ENCODE results near the gene NID1.
"Not testable (repeated sequence)": the region's sequence is repeated elsewhere in the genome, so short reads cannot be mapped to it uniquely, and the experiment has no call there.

Gene NID1

GRCh38 chr1:236024641-236025040, 40.2 kb downstream of the NID1 start:
- no peak for DNase-seq

- DNase-seq: no peak
Measured at GRCh38 chr1:236023926-236024565, 40.8 kb downstream of the NID1 start.

- no peak for DNase-seq
Measured at GRCh38 chr1:236021424-236022135, 43.3 kb downstream of the NID1 start.

- DNase-seq: no peak
Measured at GRCh38 chr1:236020359-236021219, 44.3 kb downstream of the NID1 start.

GRCh38 chr1:236018885-236019453, 45.9 kb downstream of the NID1 start:
- DNase-seq: no peak

- DNase-seq: no peak
Measured at GRCh38 chr1:236016782-236017400, 48.0 kb downstream of the NID1 start.

- DNase-seq: no peak
Measured at GRCh38 chr1:236016083-236016482, 48.8 kb downstream of the NID1 start.

GRCh38 chr1:236015539-236015938, 49.4 kb downstream of the NID1 start:
- DNase-seq: no peak

- DNase-seq: no peak
Measured at GRCh38 chr1:236013330-236013729, 51.6 kb downstream of the NID1 start.

GRCh38 chr1:236011641-236012040, 53.2 kb downstream of the NID1 start:
- no peak for DNase-seq

GRCh38 chr1:236010443-236010842, 54.4 kb downstream of the NID1 start:
- no peak for DNase-seq

- DNase-seq: no peak
Measured at GRCh38 chr1:236009857-236010256, 55.0 kb downstream of the NID1 start.

- no peak for DNase-seq
Measured at GRCh38 chr1:236009191-236009590, 55.7 kb downstream of the NID1 start.

GRCh38 chr1:236007781-236008180, 57.1 kb downstream of the NID1 start:
- DNase-seq: no peak

- not testable (repeated sequence) for DNase-seq
Measured at GRCh38 chr1:236003058-236003457, 61.8 kb downstream of the NID1 start.

GRCh38 chr1:236002572-236002971, 62.3 kb downstream of the NID1 start:
- no peak for DNase-seq

GRCh38 chr1:236002025-236002390, 62.9 kb downstream of the NID1 start:
- no peak for DNase-seq

- no peak for DNase-seq
Measured at GRCh38 chr1:236000781-236001180, 64.1 kb downstream of the NID1 start.

GRCh38 chr1:235999259-235999925, 65.5 kb downstream of the NID1 start:
- peak; percentile 67 to 89 for DNase-seq

- peak; percentile 67 to 72 for DNase-seq
Measured at GRCh38 chr1:235998812-235999211, 66.1 kb downstream of the NID1 start.

- no peak for DNase-seq
Measured at GRCh38 chr1:235997931-235998330, 67.0 kb downstream of the NID1 start.

GRCh38 chr1:235997049-235997448, 67.8 kb downstream of the NID1 start:
- no peak for DNase-seq
